Neuron (in vitro differentiated cells): ENCODE measurements around the gene DHRS7.
"Not testable (repeated sequence)": the region's sequence is repeated elsewhere in the genome, so short reads cannot be mapped to it uniquely, and the experiment has no call there.

ENCODE experiments used
- H2AFZ ChIP-seq: one replicate; pipeline ENCODE4 v1.6.1; 2013; ENCODE audit warnings: low read depth, mild to moderate bottlenecking, inconsistent platforms, low read length, moderate library complexity
- H3K27me3 ChIP-seq: one replicate; pipeline ENCODE4 v1.6.1; 2013; ENCODE audit warnings: low read length; ENCODE audit not compliant: insufficient read depth
- H3K36me3 ChIP-seq: one replicate; pipeline ENCODE4 v1.6.1; 2013; ENCODE audit warnings: low read length; ENCODE audit not compliant: insufficient read depth
- H3K4me1 ChIP-seq: one replicate; pipeline ENCODE4 v1.6.1; 2013; ENCODE audit warnings: low read length; ENCODE audit not compliant: insufficient read depth
- H3K4me3 ChIP-seq: 2 replicates; pipeline ENCODE4 v1.5.1; 2013; ENCODE audit warnings: mild to moderate bottlenecking, low read length, moderate library complexity
- H3K9me3 ChIP-seq: one replicate; pipeline ENCODE4 v1.6.1; 2013; ENCODE audit warnings: low read length

The DHRS7 gene

GRCh38 chr14:60153991-60154390 is 11.2 kb downstream of the DHRS7 start:
- Histone ChIP-seq H3K36me3 (peaks cover 41% of the 10 kb centered on the region), H3K4me1 (no peaks in the 10 kb centered on the region), H3K27me3 (no peaks in the 10 kb centered on the region), H3K9me3 (no peaks in the 10 kb centered on the region), H2AFZ (no peak overlapping the region), H3K4me3 (no peak overlapping the region)

GRCh38 chr14:60151715-60152114 is 13.5 kb downstream of the DHRS7 start:
- no peaks in the 10 kb centered on the region for H3K27me3 ChIP-seq
- peaks cover 51% of the 10 kb centered on the region for H3K36me3 ChIP-seq
- H3K9me3 ChIP-seq = no peaks in the 10 kb centered on the region

GRCh38 chr14:60134702-60135101 is 30.5 kb downstream of the DHRS7 start:
- peaks cover 44% of the 10 kb centered on the region for H3K36me3 ChIP-seq
- no peaks in the 10 kb centered on the region for H3K4me1 ChIP-seq
- no peak overlapping the region for H3K4me3 ChIP-seq
- no peak overlapping the region for H2AFZ ChIP-seq
- H3K9me3 ChIP-seq = no peaks in the 10 kb centered on the region
- no peaks in the 10 kb centered on the region for H3K27me3 ChIP-seq

More at GRCh38 chr14:60151715-60152114, 13.5 kb downstream of the DHRS7 start:
- Histone ChIP-seq H2AFZ (no peak overlapping the region), H3K4me3 (no peak overlapping the region), H3K4me1 (no peaks in the 10 kb centered on the region)

- no peak overlapping the region for H2AFZ ChIP-seq
- H3K4me3 ChIP-seq = no peak overlapping the region
- no peaks in the 10 kb centered on the region for H3K9me3 ChIP-seq
- peaks cover 49% of the 10 kb centered on the region for H3K36me3 ChIP-seq
- no peaks in the 10 kb centered on the region for H3K4me1 ChIP-seq
- H3K27me3 ChIP-seq = no peaks in the 10 kb centered on the region
These were observed 31.7 kb downstream of the DHRS7 start for GRCh38 chr14:60133487-60133886.

DNA sequence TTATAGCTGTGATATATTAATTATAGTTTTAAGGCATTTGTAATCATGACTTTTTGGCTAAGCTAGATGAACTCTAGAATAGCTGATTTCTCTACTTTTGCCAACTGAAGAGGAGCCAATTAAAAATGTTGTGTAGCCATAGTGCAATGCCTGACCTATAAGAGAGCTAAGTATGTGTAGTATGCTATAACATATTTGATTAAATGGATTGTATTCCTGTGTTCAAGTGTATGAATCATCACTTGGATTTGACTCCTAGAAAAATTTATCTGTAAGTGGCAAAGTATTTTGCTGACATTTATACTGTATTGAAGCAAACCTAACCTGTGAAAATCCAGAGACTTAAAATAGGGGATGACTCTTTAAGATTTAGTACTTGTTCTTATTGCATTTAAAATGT is 39.3 kb downstream of the DHRS7 start:
- Histone ChIP-seq H3K36me3 (peaks cover 81% of the 10 kb centered on the region), H3K4me1 (no peaks in the 10 kb centered on the region), H3K4me3 (no peak overlapping the region), H3K9me3 (peaks cover 10% of the 10 kb centered on the region), H2AFZ (no peak overlapping the region), H3K27me3 (no peaks in the 10 kb centered on the region)

- Histone ChIP-seq H3K9me3 (no peaks in the 10 kb centered on the region), H3K27me3 (no peaks in the 10 kb centered on the region), H3K4me3 (no peak overlapping the region), H3K36me3 (peaks cover 57% of the 10 kb centered on the region), H2AFZ (no peak overlapping the region), H3K4me1 (no peaks in the 10 kb centered on the region)
These were observed 49.0 kb downstream of the DHRS7 start for GRCh38 chr14:60116181-60116580.

GRCh38 chr14:60114881-60115280 is 50.3 kb downstream of the DHRS7 start:
- Histone ChIP-seq H3K36me3 (peaks cover 49% of the 10 kb centered on the region), H3K27me3 (no peaks in the 10 kb centered on the region), H3K9me3 (no peaks in the 10 kb centered on the region), H3K4me3 (no peak overlapping the region), H2AFZ (no peak overlapping the region), H3K4me1 (no peaks in the 10 kb centered on the region)

- Histone ChIP-seq H3K36me3 (peaks cover 42% of the 10 kb centered on the region), H2AFZ (no peak overlapping the region), H3K9me3 (peaks cover 3% of the 10 kb centered on the region), H3K4me1 (no peaks in the 10 kb centered on the region), H3K27me3 (no peaks in the 10 kb centered on the region), H3K4me3 (no peak overlapping the region)
These were observed 53.5 kb downstream of the DHRS7 start for GRCh38 chr14:60111732-60112131.

DNA sequence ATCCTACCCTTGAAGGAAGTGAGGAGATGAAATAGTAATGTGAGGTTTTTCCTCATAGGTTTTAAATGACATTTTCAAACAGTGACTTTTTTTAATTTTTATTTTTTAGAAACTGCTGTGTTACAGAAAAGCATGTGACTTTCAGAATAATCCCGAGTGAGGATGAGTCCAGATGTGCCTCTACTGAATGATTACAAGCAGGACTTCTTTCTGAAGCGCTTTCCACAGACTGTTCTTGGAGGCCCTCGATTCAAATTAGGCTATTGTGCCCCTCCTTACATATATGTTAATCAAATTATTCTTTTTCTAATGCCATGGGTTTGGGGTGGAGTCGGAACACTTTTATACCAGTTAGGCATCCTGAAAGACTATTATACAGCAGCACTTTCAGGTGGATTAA is 57.7 kb downstream of the DHRS7 start:
- Histone ChIP-seq H3K36me3 (peaks cover 22% of the 10 kb centered on the region), H3K4me1 (no peaks in the 10 kb centered on the region), H3K4me3 (no peak overlapping the region), H3K27me3 (no peaks in the 10 kb centered on the region), H3K9me3 (peaks cover 3% of the 10 kb centered on the region), H2AFZ (no peak overlapping the region)

GRCh38 chr14:60106339-60106738 is 58.9 kb downstream of the DHRS7 start:
- H3K9me3 ChIP-seq = peaks cover 3% of the 10 kb centered on the region
- no peak overlapping the region for H3K4me3 ChIP-seq
- no peak overlapping the region for H2AFZ ChIP-seq
- no peaks in the 10 kb centered on the region for H3K4me1 ChIP-seq
- peaks cover 22% of the 10 kb centered on the region for H3K36me3 ChIP-seq
- H3K27me3 ChIP-seq = no peaks in the 10 kb centered on the region

GRCh38 chr14:60102389-60102788 is 62.8 kb downstream of the DHRS7 start:
- no peak overlapping the region for H2AFZ ChIP-seq
- H3K36me3 ChIP-seq = peaks cover 14% of the 10 kb centered on the region
- no peaks in the 10 kb centered on the region for H3K4me1 ChIP-seq
- no peaks in the 10 kb centered on the region for H3K9me3 ChIP-seq
- no peak overlapping the region for H3K4me3 ChIP-seq
- H3K27me3 ChIP-seq = no peaks in the 10 kb centered on the region

- Histone ChIP-seq H3K36me3 (peaks cover 15% of the 10 kb centered on the region), H3K9me3 (no peaks in the 10 kb centered on the region), H3K4me1 (no peaks in the 10 kb centered on the region), H2AFZ (no peak overlapping the region), H3K27me3 (no peaks in the 10 kb centered on the region), H3K4me3 (no peak overlapping the region)
These were observed 63.4 kb downstream of the DHRS7 start for GRCh38 chr14:60101786-60102185.

DNA sequence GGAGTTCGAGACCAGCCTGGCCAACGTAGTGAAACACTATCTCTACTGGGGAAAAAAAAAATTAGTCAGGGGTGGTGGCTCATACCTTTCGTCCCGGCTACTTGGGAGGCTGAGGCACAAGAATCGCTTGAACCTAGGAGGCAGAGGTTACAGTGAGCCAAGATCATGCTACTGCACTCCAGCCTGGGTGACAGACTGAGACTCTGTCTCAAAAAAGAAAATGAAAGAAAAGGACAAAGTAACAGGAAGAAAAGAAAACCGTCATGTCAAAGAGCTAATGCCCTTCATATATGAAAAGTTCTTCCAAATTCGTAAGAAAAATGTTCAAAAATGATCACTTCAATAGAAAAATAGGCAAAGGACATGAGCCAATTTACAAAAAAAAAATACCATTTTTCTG is 65.3 kb downstream of the DHRS7 start:
- not testable (repeated sequence) for H3K9me3 ChIP-seq, H3K4me1 ChIP-seq, H2AFZ ChIP-seq, H3K4me3 ChIP-seq, H3K27me3 ChIP-seq
- peaks cover 18% of the 10 kb centered on the region for H3K36me3 ChIP-seq

- Histone ChIP-seq H3K9me3 (peaks cover 6% of the 10 kb centered on the region), H2AFZ (no peak overlapping the region), H3K36me3 (peaks cover 21% of the 10 kb centered on the region), H3K27me3 (no peaks in the 10 kb centered on the region), H3K4me3 (no peak overlapping the region), H3K4me1 (peaks cover 8% of the 10 kb centered on the region)
These were observed 67.2 kb downstream of the DHRS7 start for GRCh38 chr14:60097974-60098373.
